ENCODE data around the gene GRB2. TPM values are rescaled to one million over a fixed set of nuclear protein-coding genes. Genes with fewer than 3 reads are reported as not detected.

Gene GRB2
- total and polyA plus RNA-seq, 2 experiments from 2014 or later, result 82.7 to 101 TPM

DNA sequence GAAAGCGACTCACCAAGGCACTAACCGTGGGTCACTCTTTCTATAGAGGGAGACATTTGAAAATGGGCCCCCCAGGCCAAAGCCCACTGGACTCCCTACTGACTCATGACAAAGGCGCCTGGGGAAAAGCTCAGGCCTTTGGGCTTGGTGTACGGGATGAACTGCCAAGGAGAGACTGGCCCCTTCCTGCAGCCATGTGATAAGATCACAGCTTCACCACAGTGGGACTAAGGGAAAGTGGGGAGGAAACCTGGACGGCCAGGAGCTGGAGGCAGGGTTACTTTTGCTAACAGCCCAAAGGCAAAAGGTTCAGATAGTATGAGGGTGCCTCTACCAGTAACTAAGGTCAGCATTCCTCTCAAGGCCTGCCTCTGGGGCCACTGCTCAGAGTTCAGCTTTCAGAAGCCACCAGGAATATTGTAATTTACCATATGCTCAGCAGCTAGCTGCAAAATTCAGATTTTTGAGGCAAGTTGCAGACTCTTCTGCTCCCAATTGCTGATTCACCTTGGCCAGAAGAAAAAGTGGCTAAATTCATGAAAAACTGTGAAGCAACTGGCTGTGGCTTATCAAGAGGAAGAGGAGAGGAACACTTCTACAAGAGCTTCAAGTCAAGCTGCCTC, 79.1 kb downstream of the GRB2 start:
- 61% methylated on average over 5 of the region's 5 CpGs for WGBS (ENCODE audit: low lambda C conversion rate, missing lambda C conversion rate)
- H3K27ac ChIP-seq, result no peak overlapping the region
- no peak overlapping the region for H2AFZ ChIP-seq
- no peak overlapping the region for H3K4me2 ChIP-seq
- peaks cover 45% of the 10 kb centered on the region for H3K79me2 ChIP-seq
- DNase-seq (ENCODE audit: low spot score), result no peak
- no peaks in the 10 kb centered on the region for H4K20me1 ChIP-seq (ENCODE audit: insufficient read depth, poor library complexity, severe bottlenecking)
- H3K9me2 ChIP-seq (replicated peaks; ENCODE audit: insufficient read depth), result no peaks in the 10 kb centered on the region
- no peaks in the 10 kb centered on the region for H3K4me1 ChIP-seq (ENCODE audit: insufficient read depth)
- no peaks in the 10 kb centered on the region for H3K9me3 ChIP-seq (ENCODE audit: low read depth)
- H3K27me3 ChIP-seq, result no peaks in the 10 kb centered on the region
- no peak overlapping the region for H3K4me3 ChIP-seq
- TF ChIP-seq CTCF (IDR thresholded peaks at IDR 0.05; ENCODE audit: poor library complexity) (no peak), EZH2phosphoT487 (IDR thresholded peaks at IDR 0.05; ENCODE audit: low read depth, severe bottlenecking, unreplicated experiment) (no peak), EZH2 (IDR thresholded peaks at IDR 0.05; ENCODE audit: borderline replicate concordance) (no peak)
- no peaks in the 10 kb centered on the region for H3K36me3 ChIP-seq (replicated peaks; ENCODE audit: insufficient read depth, low read depth)

DNA sequence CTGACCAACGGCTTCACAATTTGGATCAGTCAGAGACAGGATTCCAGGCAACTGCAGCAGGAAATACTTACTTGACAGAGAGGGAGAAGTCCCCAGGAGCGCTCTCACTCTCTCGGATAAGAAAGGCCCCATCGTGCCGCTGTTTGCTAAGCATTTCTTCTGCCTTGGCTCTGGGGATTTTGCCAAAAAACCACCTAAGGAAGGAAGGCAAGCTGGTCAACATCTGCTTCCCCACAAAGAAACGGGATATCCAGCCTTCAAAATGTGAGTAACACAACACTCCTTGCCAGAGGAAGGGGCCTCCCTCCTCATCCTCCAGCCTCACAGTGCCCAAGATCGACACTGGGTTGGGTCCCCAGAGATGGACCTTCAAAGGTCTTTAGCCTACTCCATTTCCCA, 79.7 kb downstream of the GRB2 start:
- Histone ChIP-seq H3K79me2 (peaks cover 40% of the 10 kb centered on the region), H3K4me2 (no peak overlapping the region), H3K9me3 (ENCODE audit: low read depth) (no peaks in the 10 kb centered on the region), H3K27me3 (no peaks in the 10 kb centered on the region), H3K4me1 (ENCODE audit: insufficient read depth) (no peaks in the 10 kb centered on the region), H3K36me3 (replicated peaks; ENCODE audit: insufficient read depth, low read depth) (no peaks in the 10 kb centered on the region), H2AFZ (no peak overlapping the region), H3K9me2 (replicated peaks; ENCODE audit: insufficient read depth) (no peaks in the 10 kb centered on the region), H3K4me3 (no peak overlapping the region), H4K20me1 (ENCODE audit: insufficient read depth, poor library complexity, severe bottlenecking) (no peaks in the 10 kb centered on the region), H3K27ac (no peak overlapping the region)
- WGBS (ENCODE audit: low lambda C conversion rate, missing lambda C conversion rate), result 76% methylated on average over 7 of the region's 7 CpGs
- no peak for DNase-seq (ENCODE audit: low spot score)
- no peak for TF ChIP-seq CTCF (IDR thresholded peaks at IDR 0.05; ENCODE audit: poor library complexity)
- no peak for TF ChIP-seq EZH2phosphoT487 (IDR thresholded peaks at IDR 0.05; ENCODE audit: low read depth, severe bottlenecking, unreplicated experiment)
- no peak for TF ChIP-seq EZH2 (IDR thresholded peaks at IDR 0.05; ENCODE audit: borderline replicate concordance)

DNA sequence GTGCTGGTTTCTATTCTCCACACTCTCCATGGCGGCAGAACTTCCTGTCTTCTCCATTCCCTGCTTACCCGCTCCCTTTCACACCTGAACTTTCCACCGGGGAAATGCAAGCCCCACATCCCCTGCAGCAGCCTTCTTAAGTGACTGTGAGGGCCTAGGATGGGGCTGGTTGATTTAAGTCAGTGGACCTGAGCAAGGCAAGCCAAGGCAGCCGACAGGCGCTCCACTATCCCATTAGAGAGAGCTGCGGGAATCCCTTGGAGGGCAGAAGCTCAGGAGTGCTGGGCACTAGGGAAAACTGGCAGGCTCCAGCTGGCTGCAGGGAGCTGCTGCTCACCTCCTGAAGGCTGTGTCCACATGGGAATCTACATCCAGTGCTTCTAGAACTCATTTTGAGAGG, 80.1 kb downstream of the GRB2 start:
- no peak overlapping the region for H3K27ac ChIP-seq
- H3K4me2 ChIP-seq, result no peak overlapping the region
- no peak overlapping the region for H3K4me3 ChIP-seq
- no peak for TF ChIP-seq EZH2phosphoT487 (IDR thresholded peaks at IDR 0.05; ENCODE audit: low read depth, severe bottlenecking, unreplicated experiment)
- no peak for TF ChIP-seq EZH2 (IDR thresholded peaks at IDR 0.05; ENCODE audit: borderline replicate concordance)
- no peak for TF ChIP-seq CTCF (IDR thresholded peaks at IDR 0.05; ENCODE audit: poor library complexity)
- no peaks in the 10 kb centered on the region for H3K9me2 ChIP-seq (replicated peaks; ENCODE audit: insufficient read depth)
- peaks cover 35% of the 10 kb centered on the region for H3K79me2 ChIP-seq
- no peaks in the 10 kb centered on the region for H4K20me1 ChIP-seq (ENCODE audit: insufficient read depth, poor library complexity, severe bottlenecking)
- H3K27me3 ChIP-seq, result no peaks in the 10 kb centered on the region
- DNase-seq (ENCODE audit: low spot score), result no peak
- no peaks in the 10 kb centered on the region for H3K36me3 ChIP-seq (replicated peaks; ENCODE audit: insufficient read depth, low read depth)
- WGBS (ENCODE audit: low lambda C conversion rate, missing lambda C conversion rate), result 88% methylated on average over 6 of the region's 6 CpGs
- no peaks in the 10 kb centered on the region for H3K9me3 ChIP-seq (ENCODE audit: low read depth)
- H3K4me1 ChIP-seq (ENCODE audit: insufficient read depth), result no peaks in the 10 kb centered on the region
- no peak overlapping the region for H2AFZ ChIP-seq
